Neural crest cell (in vitro differentiated cells): ENCODE measurements around the gene PGP. TPM values are rescaled to one million over a fixed set of nuclear protein-coding genes. Genes with fewer than 3 reads are reported as not detected.

Experiments
- DNase-seq: peaks from one replicate; pipeline ENCODE4 v3.0.0; 2021; ENCODE audit warnings: low read depth, mixed read lengths, low spot score
- H3K27ac Mint-ChIP-seq: one replicate; pipeline ENCODE4 v1.8.0; 2021; ENCODE audit warnings: mild to moderate bottlenecking, mixed read lengths; ENCODE audit not compliant: unreplicated experiment
- H3K27me3 Mint-ChIP-seq: 2 replicates; pipeline ENCODE4 v1.8.0; 2021; ENCODE audit warnings: low read depth, mild to moderate bottlenecking, mixed read lengths
- H3K36me3 Mint-ChIP-seq: 2 replicates; pipeline ENCODE4 v1.8.0; 2021; ENCODE audit warnings: low read depth, mild to moderate bottlenecking, mixed read lengths
- H3K4me1 Mint-ChIP-seq: 2 replicates; pipeline ENCODE4 v1.8.0; 2021; ENCODE audit warnings: mixed read lengths
- H3K4me3 Mint-ChIP-seq: one replicate; pipeline ENCODE4 v1.8.0; 2021; ENCODE audit warnings: mild to moderate bottlenecking, mixed read lengths
- H3K9me3 Mint-ChIP-seq: 2 replicates; pipeline ENCODE4 v1.8.0; 2021; ENCODE audit warnings: mixed read lengths
- CTCF ChIP-seq: fragments of 200-600 bp; sonication (generic); conservative IDR thresholded peaks from 2 replicates; pipeline ENCODE4 v1.5.0; 2021; ENCODE audit warnings: antibody characterized with exemption, mild to moderate bottlenecking
- total RNA-seq: library from RNA; stranded (reverse); gene quantifications from 2 replicates; pipeline ENCODE4 v1.2.1, GENCODE V29; 2021

PGP gene
- total RNA-seq, 1 donor from 2014 or later = 50.2 TPM

DNA sequence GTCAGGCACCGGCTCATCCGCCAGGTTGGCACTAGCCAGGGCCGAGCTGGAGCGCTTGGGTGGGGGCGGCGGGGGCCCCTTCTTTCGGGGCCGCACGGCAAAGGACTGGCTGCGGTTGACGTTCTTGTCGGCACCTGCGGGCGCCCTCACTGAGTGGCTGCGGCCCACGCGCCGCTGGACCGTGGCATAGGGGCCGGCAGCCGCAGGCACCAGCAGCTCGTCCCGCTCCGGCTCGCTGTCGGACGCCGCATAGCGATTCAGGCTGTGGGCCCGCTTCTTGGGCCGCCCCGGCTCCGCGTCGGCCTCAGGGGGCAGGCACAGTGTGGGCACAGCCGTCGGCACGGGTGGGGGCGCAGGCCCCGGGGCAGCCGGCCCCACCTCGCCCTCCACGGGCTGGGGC is 34.2 kb downstream of the PGP start:
- Mint-ChIP-seq H3K36me3 (peaks cover 3% of the 10 kb centered on the region), H3K9me3 (no peaks in the 10 kb centered on the region), H3K27ac (no peak overlapping the region), H3K4me3 (no peak overlapping the region), H3K4me1 (no peaks in the 10 kb centered on the region), H3K27me3 (no peaks in the 10 kb centered on the region)
- no peak for TF ChIP-seq CTCF
- DNase-seq = no peak

- H3K36me3 Mint-ChIP-seq = peaks cover 3% of the 10 kb centered on the region
- no peak for DNase-seq
- no peaks in the 10 kb centered on the region for H3K4me1 Mint-ChIP-seq
- TF ChIP-seq CTCF = no peak
- H3K27ac Mint-ChIP-seq = no peak overlapping the region
- H3K4me3 Mint-ChIP-seq = no peak overlapping the region
- no peaks in the 10 kb centered on the region for H3K27me3 Mint-ChIP-seq
- no peaks in the 10 kb centered on the region for H3K9me3 Mint-ChIP-seq
Measured at GRCh38 chr16:2179576-2179975, 35.1 kb downstream of the PGP start.

DNA sequence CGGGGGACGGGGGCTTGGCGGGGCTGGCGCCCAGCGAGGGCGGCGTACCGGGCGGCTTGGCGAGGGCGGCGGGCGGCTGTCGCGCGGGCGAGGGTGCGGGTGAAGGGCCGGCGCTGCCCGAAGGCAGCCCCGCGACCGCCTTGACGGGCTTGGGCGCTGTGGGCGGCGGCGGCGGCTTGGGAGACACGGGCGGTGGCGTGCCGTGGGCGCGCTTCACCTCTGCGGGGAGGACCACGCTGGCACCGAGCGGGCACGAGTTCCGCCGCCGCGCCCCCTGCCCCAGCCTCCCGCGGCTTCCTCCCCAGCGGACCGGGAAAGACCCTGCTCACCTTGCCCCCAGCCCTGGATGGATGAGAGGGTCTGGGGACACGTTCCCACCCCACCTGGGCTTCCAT is 35.5 kb downstream of the PGP start:
- Mint-ChIP-seq H3K4me1 (no peaks in the 10 kb centered on the region), H3K9me3 (no peaks in the 10 kb centered on the region), H3K27ac (no peak overlapping the region), H3K4me3 (no peak overlapping the region), H3K27me3 (no peaks in the 10 kb centered on the region), H3K36me3 (peaks cover 3% of the 10 kb centered on the region)
- DNase-seq = no peak
- TF ChIP-seq CTCF = no peak

- TF ChIP-seq CTCF = no peak
- no peaks in the 10 kb centered on the region for H3K9me3 Mint-ChIP-seq
- H3K4me1 Mint-ChIP-seq = no peaks in the 10 kb centered on the region
- H3K27ac Mint-ChIP-seq = no peak overlapping the region
- H3K36me3 Mint-ChIP-seq = peaks cover 3% of the 10 kb centered on the region
- DNase-seq = no peak
- H3K27me3 Mint-ChIP-seq = no peaks in the 10 kb centered on the region
- H3K4me3 Mint-ChIP-seq = no peak overlapping the region
Measured at GRCh38 chr16:2178321-2179106, 36.1 kb downstream of the PGP start.

- no peaks in the 10 kb centered on the region for H3K27me3 Mint-ChIP-seq
- H3K4me1 Mint-ChIP-seq = no peaks in the 10 kb centered on the region
- H3K36me3 Mint-ChIP-seq = peaks cover 3% of the 10 kb centered on the region
- no peaks in the 10 kb centered on the region for H3K9me3 Mint-ChIP-seq
- no peak overlapping the region for H3K27ac Mint-ChIP-seq
- H3K4me3 Mint-ChIP-seq = no peak overlapping the region
- DNase-seq = no peak
- no peak for TF ChIP-seq CTCF
Measured at GRCh38 chr16:2177561-2177960, 37.1 kb downstream of the PGP start.
